HepG2 (cell line): ENCODE results near the gene DSTN. TPM values are rescaled to one million over a fixed set of nuclear protein-coding genes. Genes with fewer than 3 reads are reported as not detected.

Source experiments
- ARNT ChIP-seq: fragments of 450-650 bp; IDR thresholded peaks from 2 replicates; pipeline ENCODE4 v1.6.1; 2017
- ATM ChIP-seq: fragments of 450-650 bp; IDR thresholded peaks from 2 replicates; pipeline ENCODE4 v1.7.1; 2017; ENCODE audit warnings: mild to moderate bottlenecking, borderline replicate concordance
- CREB1 ChIP-seq, 2 experiments: fragments of 450-650 bp in 1 of 2; IDR thresholded peaks; 2 replicates each; pipeline ENCODE4 v1.6.1; 2016 to 2017; ENCODE audit warnings: control low read depth in 1 of 2, mild to moderate bottlenecking in 1 of 2, missing compliant biosample characterization in 1 of 2, missing genetic modification characterization in 1 of 2
- EHMT2 ChIP-seq: fragments of 200-600 bp; sonication (generic); IDR thresholded peaks from 2 replicates; pipeline ENCODE4 v1.7.0; 2017; ENCODE audit warnings: antibody characterized with exemption, low read depth, low read length, borderline replicate concordance
- HOXA9 ChIP-seq: sonication (generic); formaldehyde crosslinking; IDR thresholded peaks from 2 replicates; pipeline ENCODE4 v1.8.1; 2022; ENCODE audit warnings: missing genetic modification reagents, mild to moderate bottlenecking, moderate library complexity, borderline replicate concordance
- IRF9 ChIP-seq: sonication (generic); formaldehyde crosslinking; IDR thresholded peaks from 2 replicates; pipeline ENCODE4 v1.8.0; 2022; ENCODE audit warnings: missing genetic modification reagents, mild to moderate bottlenecking, borderline replicate concordance
- POLR2AphosphoS2 ChIP-seq: IDR thresholded peaks from 2 replicates; pipeline ENCODE4 v1.6.1; 2011; ENCODE audit warnings: low read depth, low read length, improper control_type of control experiment
- PRDM15 ChIP-seq: sonication (generic); formaldehyde crosslinking; IDR thresholded peaks from 2 replicates; pipeline ENCODE4 v1.4.0; 2020; ENCODE audit warnings: missing genetic modification reagents
- RBM39 ChIP-seq: fragments of 200-400 bp; formaldehyde crosslinking; IDR thresholded peaks from one replicate; pipeline ENCODE4 v1.6.1; 2018; ENCODE audit warnings: antibody characterized with exemption, mild to moderate bottlenecking, low read depth, low read length; ENCODE audit not compliant: poor library complexity, severe bottlenecking
- RFX1 ChIP-seq: fragments of 450-650 bp; IDR thresholded peaks from 2 replicates; pipeline ENCODE4 v1.6.1; 2017
- RXRA ChIP-seq: sonication (generic); formaldehyde crosslinking; IDR thresholded peaks from 2 replicates; pipeline ENCODE4 v1.5.1; 2020; ENCODE audit warnings: missing genetic modification reagents
- SP4 ChIP-seq: sonication (generic); formaldehyde crosslinking; IDR thresholded peaks from 2 replicates; pipeline ENCODE4 v1.8.1; 2023; ENCODE audit warnings: mild to moderate bottlenecking, missing genetic modification reagents
- TBP ChIP-seq: sonication (generic); formaldehyde crosslinking; IDR thresholded peaks from 2 replicates; pipeline ENCODE4 v1.5.0; 2020; ENCODE audit warnings: missing genetic modification reagents
- TEAD2 ChIP-seq: sonication (generic); formaldehyde crosslinking; IDR thresholded peaks from 2 replicates; pipeline ENCODE4 v1.9.0; 2021; ENCODE audit warnings: missing genetic modification reagents
- ZNF143 ChIP-seq: sonication (generic); formaldehyde crosslinking; IDR thresholded peaks from 2 replicates; pipeline ENCODE4 v1.4.0; 2020; ENCODE audit warnings: missing genetic modification reagents
- ZNF430 ChIP-seq: sonication (generic); formaldehyde crosslinking; IDR thresholded peaks from 2 replicates; pipeline ENCODE4 v1.9.0; 2021; ENCODE audit warnings: mild to moderate bottlenecking, missing genetic modification reagents
- ZNF558 ChIP-seq: sonication (generic); formaldehyde crosslinking; IDR thresholded peaks from 2 replicates; pipeline ENCODE4 v1.9.0; 2022; ENCODE audit warnings: mild to moderate bottlenecking, missing genetic modification reagents, borderline replicate concordance
- ZNF572 ChIP-seq: sonication (generic); formaldehyde crosslinking; IDR thresholded peaks from 2 replicates; pipeline ENCODE4 v1.5.1; 2020; ENCODE audit warnings: mild to moderate bottlenecking, missing genetic modification reagents
- ZNF660 ChIP-seq: sonication (generic); formaldehyde crosslinking; IDR thresholded peaks from 2 replicates; pipeline ENCODE4 v1.5.1; 2020; ENCODE audit warnings: mild to moderate bottlenecking, low read depth, missing genetic modification reagents, borderline replicate concordance
- ZNF670 ChIP-seq: sonication (generic); formaldehyde crosslinking; IDR thresholded peaks from 2 replicates; pipeline ENCODE4 v1.8.0; 2022; ENCODE audit warnings: mild to moderate bottlenecking, missing genetic modification reagents, borderline replicate concordance
- ZNF883 ChIP-seq: sonication (generic); formaldehyde crosslinking; IDR thresholded peaks from 2 replicates; pipeline ENCODE4 v1.5.1; 2020; ENCODE audit warnings: mild to moderate bottlenecking, missing genetic modification reagents; ENCODE audit errors: not compliant biosample characterization
- ZSCAN9 ChIP-seq: IDR thresholded peaks from 2 replicates; pipeline ENCODE4 v1.6.1; 2016; ENCODE audit warnings: borderline replicate concordance
- polyA plus RNA-seq, 8 experiments: library from polyadenylated mRNA; depleted of rRNA in 3 of 8; stranded (reverse) in 7 of 8; unstranded in 1 of 8; fragments of >200 nt; fragmentation: Illumina TruSeq in 4 of 8; extraction: Trizol in 4 of 8; gene quantifications; 2 replicates each; pipeline versions ENCODE4 v1.2.1 to v1.2.3, GENCODE V29; 2011 to 2016; ENCODE audit warnings: low read depth in 4 of 8, missing spikeins in 1 of 8, mixed read lengths in 1 of 8; ENCODE audit not compliant: insufficient read depth in 1 of 8
- total RNA-seq, 5 experiments: library from RNA; depleted of rRNA; stranded (reverse); fragments of >200 nt; fragmentation: Illumina TruSeq; extraction: Trizol; gene quantifications; 2 replicates each; pipeline ENCODE4 v1.2.3, GENCODE V29; 2016; ENCODE audit warnings: low read depth in 1 of 5
- TF ChIP-seq, protein P1 (sequence below): sonication (generic); formaldehyde crosslinking; IDR thresholded peaks from 2 replicates; pipeline ENCODE4 v1.5.0; 2020; ENCODE audit warnings: missing genetic modification reagents
- TF ChIP-seq, protein P2 (sequence below): IDR thresholded peaks from 2 replicates; pipeline ENCODE4 v1.6.1; 2016; ENCODE audit warnings: mild to moderate bottlenecking

DSTN gene
- total and polyA plus RNA-seq, 2 of the 13 experiments (the other 11 are each of a cell fraction or from before 2014, with no cell fraction given), result 27.6 to 106 TPM

GRCh38 chr20:17615645-17616479 is 46.0 kb downstream of the DSTN start (continued):
- TF ChIP-seq, protein P1, sequence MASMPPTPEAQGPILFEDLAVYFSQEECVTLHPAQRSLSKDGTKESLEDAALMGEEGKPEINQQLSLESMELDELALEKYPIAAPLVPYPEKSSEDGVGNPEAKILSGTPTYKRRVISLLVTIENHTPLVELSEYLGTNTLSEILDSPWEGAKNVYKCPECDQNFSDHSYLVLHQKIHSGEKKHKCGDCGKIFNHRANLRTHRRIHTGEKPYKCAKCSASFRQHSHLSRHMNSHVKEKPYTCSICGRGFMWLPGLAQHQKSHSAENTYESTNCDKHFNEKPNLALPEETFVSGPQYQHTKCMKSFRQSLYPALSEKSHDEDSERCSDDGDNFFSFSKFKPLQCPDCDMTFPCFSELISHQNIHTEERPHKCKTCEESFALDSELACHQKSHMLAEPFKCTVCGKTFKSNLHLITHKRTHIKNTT (CRISPR knock-in tag), result no peak
- no peak for TF ChIP-seq SP4
- no peak for TF ChIP-seq ZNF572
- TF ChIP-seq EHMT2, result no peak
- peak; percentile 30 for TF ChIP-seq RBM39
- peak; percentile 77 for TF ChIP-seq POLR2AphosphoS2
- no peak for TF ChIP-seq ZNF143 (CRISPR knock-in tag)
- TF ChIP-seq ZNF660 (CRISPR knock-in tag), result no peak
- no peak for TF ChIP-seq HOXA9 (CRISPR knock-in tag)
- no peak for TF ChIP-seq RFX1
- TF ChIP-seq CREB1 (IDR thresholded peaks at IDR 0.05), result no peak
- no peak for TF ChIP-seq CREB1 (CRISPR knock-in tag; IDR thresholded peaks at IDR 0.05)
- TF ChIP-seq RXRA (CRISPR knock-in tag), result 0 out of 2 replicates have a peak, but pooled peaks have one; percentile 3
- TF ChIP-seq ATM, result no peak
- no peak for TF ChIP-seq ZNF558 (CRISPR knock-in tag)
- no peak for TF ChIP-seq TBP
- no peak for TF ChIP-seq ZSCAN9 (CRISPR knock-in tag)
- no peak for TF ChIP-seq TEAD2
- TF ChIP-seq IRF9 (CRISPR knock-in tag), result no peak
- peak; percentile 63 for TF ChIP-seq ZNF883 (CRISPR knock-in tag)
- TF ChIP-seq, protein P2, sequence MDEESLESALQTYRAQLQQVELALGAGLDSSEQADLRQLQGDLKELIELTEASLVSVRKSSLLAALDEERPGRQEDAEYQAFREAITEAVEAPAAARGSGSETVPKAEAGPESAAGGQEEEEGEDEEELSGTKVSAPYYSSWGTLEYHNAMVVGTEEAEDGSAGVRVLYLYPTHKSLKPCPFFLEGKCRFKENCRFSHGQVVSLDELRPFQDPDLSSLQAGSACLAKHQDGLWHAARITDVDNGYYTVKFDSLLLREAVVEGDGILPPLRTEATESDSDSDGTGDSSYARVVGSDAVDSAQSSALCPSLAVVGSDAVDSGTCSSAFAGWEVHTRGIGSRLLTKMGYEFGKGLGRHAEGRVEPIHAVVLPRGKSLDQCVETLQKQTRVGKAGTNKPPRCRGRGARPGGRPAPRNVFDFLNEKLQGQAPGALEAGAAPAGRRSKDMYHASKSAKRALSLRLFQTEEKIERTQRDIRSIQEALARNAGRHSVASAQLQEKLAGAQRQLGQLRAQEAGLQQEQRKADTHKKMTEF, result no peak
- no peak for TF ChIP-seq ARNT
- no peak for TF ChIP-seq ZNF670 (CRISPR knock-in tag)
- TF ChIP-seq ZNF430 (CRISPR knock-in tag), result no peak
- no peak for TF ChIP-seq PRDM15 (CRISPR knock-in tag)
